Kidney tubule cell (primary cell): Measurements from ENCODE around the gene SYS1.

Experiments
- DNase-seq: peaks from one replicate; pipeline ENCODE4 v3.0.0-alpha.2; 2018; ENCODE audit warnings: low spot score

The SYS1 gene

GRCh38 chr20:45387274-45387673 is 24.3 kb downstream of the SYS1 start:
- DNase-seq: no peak

GRCh38 chr20:45390931-45391330 is 28.0 kb downstream of the SYS1 start:
- DNase-seq: no peak

- no peak for DNase-seq
These were observed 28.6 kb downstream of the SYS1 start for GRCh38 chr20:45391559-45391958.

- no peak for DNase-seq
These were observed 29.8 kb downstream of the SYS1 start for GRCh38 chr20:45392733-45393132.

GRCh38 chr20:45394221-45395113 is 31.5 kb downstream of the SYS1 start:
- DNase-seq: no peak

- DNase-seq: no peak
These were observed 32.1 kb downstream of the SYS1 start for GRCh38 chr20:45395114-45395415.

- DNase-seq: no peak
These were observed 36.1 kb downstream of the SYS1 start for GRCh38 chr20:45399018-45399417.

GRCh38 chr20:45400346-45401031 is 37.5 kb downstream of the SYS1 start:
- DNase-seq: no peak

GRCh38 chr20:45402946-45403345 is 40.0 kb downstream of the SYS1 start:
- DNase-seq: peak; percentile 26

GRCh38 chr20:45404438-45404837 is 41.5 kb downstream of the SYS1 start:
- no peak for DNase-seq

- peak; percentile 65 for DNase-seq
These were observed 42.8 kb downstream of the SYS1 start for GRCh38 chr20:45405571-45406259.

- peak; percentile 70 for DNase-seq
These were observed 43.5 kb downstream of the SYS1 start for GRCh38 chr20:45406260-45407066.

- peak; percentile 57 for DNase-seq
These were observed 44.2 kb downstream of the SYS1 start for GRCh38 chr20:45407067-45407745.

- DNase-seq: no peak
These were observed 45.1 kb downstream of the SYS1 start, which contains the start of gene DBNDD2 for GRCh38 chr20:45407783-45408645. Gene DBNDD2, plus strand, starts transcription at chr20:45408289. Its CDS starts 179 bp downstream, at chr20:45408468.

- no peak for DNase-seq
These were observed 45.8 kb downstream of the SYS1 start for GRCh38 chr20:45408646-45409213.

GRCh38 chr20:45409521-45410272 is 46.7 kb downstream of the SYS1 start:
- no peak for DNase-seq

- DNase-seq: no peak
These were observed 47.9 kb downstream of the SYS1 start for GRCh38 chr20:45410887-45411286.

- DNase-seq: no peak
These were observed 49.7 kb downstream of the SYS1 start for GRCh38 chr20:45412653-45413052.

GRCh38 chr20:45413479-45413878 is 50.5 kb downstream of the SYS1 start:
- DNase-seq: no peak
